ENCODE data around the gene ATP10A.

GRCh38 chr15:25694239-25694584, 168.9 kb downstream of the ATP10A start:
- no peak for TF ChIP-seq FOXP2 (optimal IDR thresholded peaks at IDR 0.05; ENCODE audit: control extremely low read depth, extremely low read length, insufficient read depth)
- no peak for TF ChIP-seq POLR2AphosphoS5 (IDR thresholded peaks at IDR 0.05; ENCODE audit: borderline replicate concordance, low read depth, low read length)
